ENCODE data around the gene BAHCC1. TPM values are rescaled to one million over a fixed set of nuclear protein-coding genes. Genes with fewer than 3 reads are reported as not detected.

The BAHCC1 gene
- total and polyA plus RNA-seq, 2 of the 8 experiments (the other 6 are each of a cell fraction or from before 2014, with no cell fraction given): 0.26 to 0.58 TPM

- TF ChIP-seq, protein P1, sequence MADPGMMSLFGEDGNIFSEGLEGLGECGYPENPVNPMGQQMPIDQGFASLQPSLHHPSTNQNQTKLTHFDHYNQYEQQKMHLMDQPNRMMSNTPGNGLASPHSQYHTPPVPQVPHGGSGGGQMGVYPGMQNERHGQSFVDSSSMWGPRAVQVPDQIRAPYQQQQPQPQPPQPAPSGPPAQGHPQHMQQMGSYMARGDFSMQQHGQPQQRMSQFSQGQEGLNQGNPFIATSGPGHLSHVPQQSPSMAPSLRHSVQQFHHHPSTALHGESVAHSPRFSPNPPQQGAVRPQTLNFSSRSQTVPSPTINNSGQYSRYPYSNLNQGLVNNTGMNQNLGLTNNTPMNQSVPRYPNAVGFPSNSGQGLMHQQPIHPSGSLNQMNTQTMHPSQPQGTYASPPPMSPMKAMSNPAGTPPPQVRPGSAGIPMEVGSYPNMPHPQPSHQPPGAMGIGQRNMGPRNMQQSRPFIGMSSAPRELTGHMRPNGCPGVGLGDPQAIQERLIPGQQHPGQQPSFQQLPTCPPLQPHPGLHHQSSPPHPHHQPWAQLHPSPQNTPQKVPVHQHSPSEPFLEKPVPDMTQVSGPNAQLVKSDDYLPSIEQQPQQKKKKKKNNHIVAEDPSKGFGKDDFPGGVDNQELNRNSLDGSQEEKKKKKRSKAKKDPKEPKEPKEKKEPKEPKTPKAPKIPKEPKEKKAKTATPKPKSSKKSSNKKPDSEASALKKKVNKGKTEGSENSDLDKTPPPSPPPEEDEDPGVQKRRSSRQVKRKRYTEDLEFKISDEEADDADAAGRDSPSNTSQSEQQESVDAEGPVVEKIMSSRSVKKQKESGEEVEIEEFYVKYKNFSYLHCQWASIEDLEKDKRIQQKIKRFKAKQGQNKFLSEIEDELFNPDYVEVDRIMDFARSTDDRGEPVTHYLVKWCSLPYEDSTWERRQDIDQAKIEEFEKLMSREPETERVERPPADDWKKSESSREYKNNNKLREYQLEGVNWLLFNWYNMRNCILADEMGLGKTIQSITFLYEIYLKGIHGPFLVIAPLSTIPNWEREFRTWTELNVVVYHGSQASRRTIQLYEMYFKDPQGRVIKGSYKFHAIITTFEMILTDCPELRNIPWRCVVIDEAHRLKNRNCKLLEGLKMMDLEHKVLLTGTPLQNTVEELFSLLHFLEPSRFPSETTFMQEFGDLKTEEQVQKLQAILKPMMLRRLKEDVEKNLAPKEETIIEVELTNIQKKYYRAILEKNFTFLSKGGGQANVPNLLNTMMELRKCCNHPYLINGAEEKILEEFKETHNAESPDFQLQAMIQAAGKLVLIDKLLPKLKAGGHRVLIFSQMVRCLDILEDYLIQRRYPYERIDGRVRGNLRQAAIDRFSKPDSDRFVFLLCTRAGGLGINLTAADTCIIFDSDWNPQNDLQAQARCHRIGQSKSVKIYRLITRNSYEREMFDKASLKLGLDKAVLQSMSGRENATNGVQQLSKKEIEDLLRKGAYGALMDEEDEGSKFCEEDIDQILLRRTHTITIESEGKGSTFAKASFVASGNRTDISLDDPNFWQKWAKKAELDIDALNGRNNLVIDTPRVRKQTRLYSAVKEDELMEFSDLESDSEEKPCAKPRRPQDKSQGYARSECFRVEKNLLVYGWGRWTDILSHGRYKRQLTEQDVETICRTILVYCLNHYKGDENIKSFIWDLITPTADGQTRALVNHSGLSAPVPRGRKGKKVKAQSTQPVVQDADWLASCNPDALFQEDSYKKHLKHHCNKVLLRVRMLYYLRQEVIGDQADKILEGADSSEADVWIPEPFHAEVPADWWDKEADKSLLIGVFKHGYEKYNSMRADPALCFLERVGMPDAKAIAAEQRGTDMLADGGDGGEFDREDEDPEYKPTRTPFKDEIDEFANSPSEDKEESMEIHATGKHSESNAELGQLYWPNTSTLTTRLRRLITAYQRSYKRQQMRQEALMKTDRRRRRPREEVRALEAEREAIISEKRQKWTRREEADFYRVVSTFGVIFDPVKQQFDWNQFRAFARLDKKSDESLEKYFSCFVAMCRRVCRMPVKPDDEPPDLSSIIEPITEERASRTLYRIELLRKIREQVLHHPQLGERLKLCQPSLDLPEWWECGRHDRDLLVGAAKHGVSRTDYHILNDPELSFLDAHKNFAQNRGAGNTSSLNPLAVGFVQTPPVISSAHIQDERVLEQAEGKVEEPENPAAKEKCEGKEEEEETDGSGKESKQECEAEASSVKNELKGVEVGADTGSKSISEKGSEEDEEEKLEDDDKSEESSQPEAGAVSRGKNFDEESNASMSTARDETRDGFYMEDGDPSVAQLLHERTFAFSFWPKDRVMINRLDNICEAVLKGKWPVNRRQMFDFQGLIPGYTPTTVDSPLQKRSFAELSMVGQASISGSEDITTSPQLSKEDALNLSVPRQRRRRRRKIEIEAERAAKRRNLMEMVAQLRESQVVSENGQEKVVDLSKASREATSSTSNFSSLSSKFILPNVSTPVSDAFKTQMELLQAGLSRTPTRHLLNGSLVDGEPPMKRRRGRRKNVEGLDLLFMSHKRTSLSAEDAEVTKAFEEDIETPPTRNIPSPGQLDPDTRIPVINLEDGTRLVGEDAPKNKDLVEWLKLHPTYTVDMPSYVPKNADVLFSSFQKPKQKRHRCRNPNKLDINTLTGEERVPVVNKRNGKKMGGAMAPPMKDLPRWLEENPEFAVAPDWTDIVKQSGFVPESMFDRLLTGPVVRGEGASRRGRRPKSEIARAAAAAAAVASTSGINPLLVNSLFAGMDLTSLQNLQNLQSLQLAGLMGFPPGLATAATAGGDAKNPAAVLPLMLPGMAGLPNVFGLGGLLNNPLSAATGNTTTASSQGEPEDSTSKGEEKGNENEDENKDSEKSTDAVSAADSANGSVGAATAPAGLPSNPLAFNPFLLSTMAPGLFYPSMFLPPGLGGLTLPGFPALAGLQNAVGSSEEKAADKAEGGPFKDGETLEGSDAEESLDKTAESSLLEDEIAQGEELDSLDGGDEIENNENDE (IDR thresholded peaks at IDR 0.05; ENCODE audit: insufficient replicate concordance, low read length): no peak
- TF ChIP-seq CHD2 (IDR thresholded peaks at IDR 0.05; ENCODE audit: low read length) (no peak), RAD21 (IDR thresholded peaks at IDR 0.05 in 1 of 2, conservative IDR thresholded peaks at IDR 0.05 in 1 of 2; ENCODE audit: low read depth in 2 of 2, low read length in 2 of 2) (no peak), ZNF274 (IDR thresholded peaks at IDR 0.05; ENCODE audit: borderline replicate concordance, extremely low read depth, low read length) (no peak), ASH2L (IDR thresholded peaks at IDR 0.05; ENCODE audit: low read length) (no peak), RBBP5 (IDR thresholded peaks at IDR 0.05; ENCODE audit: borderline replicate concordance, low read depth, low read length) (no peak), EZH2 (IDR thresholded peaks at IDR 0.05; ENCODE audit: low read depth, low read length, severe bottlenecking) (no peak), SP1 (IDR thresholded peaks at IDR 0.05; ENCODE audit: low read depth, low read length) (no peak), SP4 (IDR thresholded peaks at IDR 0.05; ENCODE audit: low read length) (no peak), POU5F1 (IDR thresholded peaks at IDR 0.05; ENCODE audit: low read depth, low read length) (no peak), NRF1 (IDR thresholded peaks at IDR 0.05; ENCODE audit: low read depth, low read length) (no peak)
Observed at GRCh38 chr17:81420769-81421462, 25.7 kb downstream of the BAHCC1 start (continued).

All from H1 (cell line).